ENCODE results near the gene RAB11B. TPM values are rescaled to one million over a fixed set of nuclear protein-coding genes. Genes with fewer than 3 reads are reported as not detected.

The RAB11B gene
- total RNA-seq, 8 experiments from 2014 or later = 16.7 to 72.4 (median 43.7) TPM

Other genes with a start within 250 kb of the RAB11B start
- 1 to 10 TPM in 5 of 8 experiments, under 1 TPM in 1, not detected in 2; 0.07 to 4.8 (median 3.6) TPM for gene FBN3, start 240.8 kb upstream of the RAB11B start, total RNA-seq
- 10 to 100 TPM in 7 of 8 experiments, 1 to 10 TPM in 1; 3.2 to 55.1 (median 35.8) TPM for gene CERS4, start 181.0 kb upstream of the RAB11B start, total RNA-seq
- gene CD320, start 82.0 kb upstream of the RAB11B start, total RNA-seq = 100 to 1,000 TPM in 1 of 8 experiments, 10 to 100 TPM in 7; 20.9 to 109 (median 41.8) TPM
- gene NDUFA7, start 69.0 kb upstream of the RAB11B start, total RNA-seq = 100 to 1,000 TPM; 129 to 183 (median 162) TPM
- 1,000 to 10,000 TPM in 4 of 8 experiments, 100 to 1,000 TPM in 4; 550 to 1,110 (median 1,001) TPM for gene RPS28, start 68.9 kb upstream of the RAB11B start, total RNA-seq
- gene KANK3, start 47.1 kb upstream of the RAB11B start, total RNA-seq = 1 to 10 TPM in 4 of 8 experiments, under 1 TPM in 3, not detected in 1; 0.08 to 3.4 (median 1.1) TPM
- gene ANGPTL4, start 26.2 kb upstream of the RAB11B start, total RNA-seq = 1 to 10 TPM in 3 of 8 experiments, under 1 TPM in 4, not detected in 1; 0.38 to 4.6 (median 0.90) TPM
- 10 to 100 TPM; 10.4 to 38.4 (median 19.4) TPM for gene MARCHF2, start 22.9 kb downstream of the RAB11B start, total RNA-seq
- 100 to 1,000 TPM in 3 of 8 experiments, 10 to 100 TPM in 5; 44.2 to 280 (median 73.5) TPM for gene HNRNPM, start 54.6 kb downstream of the RAB11B start, total RNA-seq
- 1 to 10 TPM in 1 of 8 experiments, under 1 TPM in 7; 0.18 to 1.4 (median 0.31) TPM for gene PRAM1, start 112.3 kb downstream of the RAB11B start, total RNA-seq
- 10 to 100 TPM in 5 of 8 experiments, 1 to 10 TPM in 3; 2.3 to 14.5 (median 11.1) TPM for gene ZNF414, start 123.8 kb downstream of the RAB11B start, total RNA-seq
- 10 to 100 TPM in 3 of 8 experiments, 1 to 10 TPM in 4, under 1 TPM in 1; 0.67 to 15.6 (median 4.7) TPM for gene MYO1F, start 187.1 kb downstream of the RAB11B start, total RNA-seq
- gene ADAMTS10, start 220.4 kb downstream of the RAB11B start, total RNA-seq = 10 to 100 TPM in 6 of 8 experiments, 1 to 10 TPM in 2; 5.1 to 45.3 (median 15.0) TPM
- not detected for gene NFILZ, start 240.3 kb downstream of the RAB11B start, total RNA-seq